GM12892 (cell line): ENCODE measurements around the gene CCDC83.

ENCODE experiments used
- POLR2AphosphoS5 ChIP-seq: IDR thresholded peaks from 2 replicates; pipeline ENCODE4 v1.6.1; 2011; ENCODE audit warnings: low read depth, low read length, control low read depth
- TAF1 ChIP-seq: IDR thresholded peaks from 2 replicates; pipeline ENCODE4 v1.6.1; 2011; ENCODE audit warnings: low read depth, mild to moderate bottlenecking, control low read depth, low read length, borderline replicate concordance

DNA sequence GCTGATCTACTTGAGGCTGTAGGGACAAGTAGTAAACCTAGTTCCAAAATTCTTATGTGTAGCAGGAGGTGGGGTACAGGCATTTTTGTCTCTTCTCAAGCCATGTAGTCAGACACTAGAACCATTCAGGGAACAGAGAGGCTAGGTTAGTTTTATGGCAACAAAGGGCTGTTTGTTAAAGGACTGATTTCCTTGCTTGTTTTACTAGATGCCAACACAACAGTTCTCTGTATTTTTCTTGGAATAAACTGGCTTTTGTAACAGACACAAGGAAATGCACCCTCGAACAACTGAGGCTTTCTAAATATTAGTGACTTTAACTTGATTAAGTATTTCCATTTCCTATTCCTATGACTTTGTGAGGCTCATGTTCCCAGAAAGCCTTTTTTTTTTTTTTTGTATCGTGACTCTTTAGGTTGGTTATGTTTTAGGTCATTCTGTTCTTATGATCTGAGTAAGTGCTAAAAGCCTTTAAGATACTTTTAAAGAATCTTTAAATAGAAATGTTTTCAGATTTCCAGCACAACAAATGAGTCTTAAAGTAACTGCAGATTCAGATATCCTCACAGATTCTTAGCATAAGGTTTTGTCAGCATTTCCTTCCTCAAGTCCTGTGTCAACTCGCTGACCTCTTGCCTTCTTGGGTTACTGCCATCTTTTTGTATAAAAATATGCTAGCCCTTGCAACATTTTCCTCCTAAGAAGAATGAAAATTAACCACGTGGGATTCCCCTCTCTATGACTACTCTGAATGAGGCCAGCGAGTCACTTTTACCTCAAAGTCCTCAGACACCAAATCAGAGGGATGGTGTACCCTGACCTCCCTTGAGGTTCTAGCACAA, 92.5 kb downstream of the CCDC83 start:
- TF ChIP-seq POLR2AphosphoS5: no peak
- TF ChIP-seq TAF1: no peak
